Measurements from ENCODE around the gene GPR42. TPM values are rescaled to one million over a fixed set of nuclear protein-coding genes. Genes with fewer than 3 reads are reported as not detected.

The GPR42 gene
- total and polyA plus RNA-seq, 2 of the 4 experiments (the other 2 are of a cell fraction): not detected

GRCh38 chr19:35403116-35403760 is 32.4 kb downstream of the GPR42 start:
- H3K79me1 ChIP-seq (ENCODE audit: low read depth in 1 of 2, low read length in 2 of 2): no peaks in the 10 kb centered on the region
- H3K18ac ChIP-seq (ENCODE audit: low read depth, low read length): no peak overlapping the region
- ChIA-PET POLR2A (ENCODE audit: unreplicated experiment) (no interaction called here), CTCF (interaction anchor here (1.2 kb wide), 1 partner anchor 92 kb away, joined by 3 read pairs; no protein-coding TSS in a partner anchor)
- DNase-seq: no peak
- H4K20me1 ChIP-seq (ENCODE audit: insufficient read depth, low read length): no peaks in the 10 kb centered on the region
- no peak overlapping the region for H2AFZ ChIP-seq (replicated peaks; ENCODE audit: low read length, poor library complexity)
- BruUV-seq (replicated peaks): no TSS peak
- H2BK5ac ChIP-seq (ENCODE audit: low read depth, low read length, poor library complexity, severe bottlenecking): no peak overlapping the region
- no peak overlapping the region for H3K4me2 ChIP-seq (ENCODE audit: low read depth, low read length)
- no peak overlapping the region for H3K9ac ChIP-seq (ENCODE audit: low read depth, low read length)
- H4K5ac ChIP-seq (ENCODE audit: low read depth, low read length): no peak overlapping the region
- H3K56ac ChIP-seq (ENCODE audit: extremely low read depth, insufficient read depth, low read length): no peak overlapping the region
- no peak overlapping the region for H3K14ac ChIP-seq (replicated peaks; ENCODE audit: low read depth, low read length)
- no peaks in the 10 kb centered on the region for H3K9me1 ChIP-seq (ENCODE audit: insufficient read depth, low read length)
- no peak overlapping the region for H2AK5ac ChIP-seq (ENCODE audit: low read depth, low read length)
- H2BK20ac ChIP-seq (ENCODE audit: low read depth, low read length): no peak overlapping the region
- TF ChIP-seq SMC3 (IDR thresholded peaks at IDR 0.05; ENCODE audit: low read depth, low read length) (no peak), NFE2L2 (IDR thresholded peaks at IDR 0.05; ENCODE audit: low read depth, low read length) (no peak), RCOR1 (IDR thresholded peaks at IDR 0.05; ENCODE audit: insufficient replicate concordance, low read length) (no peak), CHD1 (IDR thresholded peaks at IDR 0.05; ENCODE audit: low read depth, low read length) (no peak), FOS (IDR thresholded peaks at IDR 0.05; ENCODE audit: low read depth, low read length) (no peak), MXI1 (IDR thresholded peaks at IDR 0.05; ENCODE audit: borderline replicate concordance, low read depth, low read length) (no peak), POLR2A (IDR thresholded peaks at IDR 0.05; ENCODE audit: low read depth, low read length) (no peak), RFX5 (IDR thresholded peaks at IDR 0.05; ENCODE audit: low read depth, low read length) (no peak), MAZ (IDR thresholded peaks at IDR 0.05; ENCODE audit: borderline replicate concordance, low read depth, low read length) (no peak), USF2 (IDR thresholded peaks at IDR 0.05; ENCODE audit: low read depth, low read length) (no peak), MAFK (IDR thresholded peaks at IDR 0.05; ENCODE audit: low read depth, low read length) (no peak), RAD21 (IDR thresholded peaks at IDR 0.05; ENCODE audit: low read length) (no peak), CEBPB (IDR thresholded peaks at IDR 0.05; ENCODE audit: low read depth, low read length) (no peak), BHLHE40 (IDR thresholded peaks at IDR 0.05; ENCODE audit: low read depth, low read length) (no peak)
- TF ChIP-seq, protein P1, sequence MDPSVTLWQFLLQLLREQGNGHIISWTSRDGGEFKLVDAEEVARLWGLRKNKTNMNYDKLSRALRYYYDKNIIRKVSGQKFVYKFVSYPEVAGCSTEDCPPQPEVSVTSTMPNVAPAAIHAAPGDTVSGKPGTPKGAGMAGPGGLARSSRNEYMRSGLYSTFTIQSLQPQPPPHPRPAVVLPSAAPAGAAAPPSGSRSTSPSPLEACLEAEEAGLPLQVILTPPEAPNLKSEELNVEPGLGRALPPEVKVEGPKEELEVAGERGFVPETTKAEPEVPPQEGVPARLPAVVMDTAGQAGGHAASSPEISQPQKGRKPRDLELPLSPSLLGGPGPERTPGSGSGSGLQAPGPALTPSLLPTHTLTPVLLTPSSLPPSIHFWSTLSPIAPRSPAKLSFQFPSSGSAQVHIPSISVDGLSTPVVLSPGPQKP (IDR thresholded peaks at IDR 0.05; ENCODE audit: borderline replicate concordance, low read depth, low read length): no peak
- TF ChIP-seq, protein P2, sequence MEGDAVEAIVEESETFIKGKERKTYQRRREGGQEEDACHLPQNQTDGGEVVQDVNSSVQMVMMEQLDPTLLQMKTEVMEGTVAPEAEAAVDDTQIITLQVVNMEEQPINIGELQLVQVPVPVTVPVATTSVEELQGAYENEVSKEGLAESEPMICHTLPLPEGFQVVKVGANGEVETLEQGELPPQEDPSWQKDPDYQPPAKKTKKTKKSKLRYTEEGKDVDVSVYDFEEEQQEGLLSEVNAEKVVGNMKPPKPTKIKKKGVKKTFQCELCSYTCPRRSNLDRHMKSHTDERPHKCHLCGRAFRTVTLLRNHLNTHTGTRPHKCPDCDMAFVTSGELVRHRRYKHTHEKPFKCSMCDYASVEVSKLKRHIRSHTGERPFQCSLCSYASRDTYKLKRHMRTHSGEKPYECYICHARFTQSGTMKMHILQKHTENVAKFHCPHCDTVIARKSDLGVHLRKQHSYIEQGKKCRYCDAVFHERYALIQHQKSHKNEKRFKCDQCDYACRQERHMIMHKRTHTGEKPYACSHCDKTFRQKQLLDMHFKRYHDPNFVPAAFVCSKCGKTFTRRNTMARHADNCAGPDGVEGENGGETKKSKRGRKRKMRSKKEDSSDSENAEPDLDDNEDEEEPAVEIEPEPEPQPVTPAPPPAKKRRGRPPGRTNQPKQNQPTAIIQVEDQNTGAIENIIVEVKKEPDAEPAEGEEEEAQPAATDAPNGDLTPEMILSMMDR (conservative IDR thresholded peaks at IDR 0.05; ENCODE audit: low read depth, low read length): no peak
- in situ Hi-C loops (cut with MboI; ENCODE audit: low sequenced_read_pairs): no loop called here
- H4K8ac ChIP-seq (ENCODE audit: low read depth in 2 of 2, low read length in 2 of 2): no peak overlapping the region
- no peaks in the 10 kb centered on the region for H3K4me1 ChIP-seq (ENCODE audit: control insufficient read depth, insufficient read depth, low read length)
- H3K27me3 ChIP-seq (ENCODE audit: control insufficient read depth, insufficient read depth, low read length): peaks cover under 1% of the 10 kb centered on the region; the same call in 1 of the 2 replicates
- dilution Hi-C loops (cut with HindIII; ENCODE audit: low sequenced_read_pairs, unreplicated experiment): no loop called here
- intact Hi-C loops (cut with micrococcal nuclease): no loop called here
- H2AK9ac ChIP-seq (replicated peaks; ENCODE audit: low read depth, low read length, poor library complexity): no peak overlapping the region
- no peaks in the 10 kb centered on the region for H3K9me3 ChIP-seq (ENCODE audit: control insufficient read depth, insufficient read depth, low read length)
- 69% methylated on average over 3 of the region's 8 CpGs; no CpG with 5 or more reads in 1 of the 2 experiments for WGBS, 2 experiments (ENCODE audit: extremely low coverage in 2 of 2, insufficient read length in 1 of 2)
- no peak overlapping the region for H2BK120ac ChIP-seq (ENCODE audit: low read depth, low read length)
- no peak for ATAC-seq (ENCODE audit: low read depth)
- no peak overlapping the region for H3K23ac ChIP-seq (ENCODE audit: low read depth, low read length)
- H3K36me3 ChIP-seq (ENCODE audit: control insufficient read depth, insufficient read depth, low read length): no peaks in the 10 kb centered on the region
- H2BK15ac ChIP-seq (ENCODE audit: low read depth, low read length): no peak overlapping the region
- no peak overlapping the region for H3K4me3 ChIP-seq (ENCODE audit: insufficient read depth, low read depth, low read length)
- H3K4ac ChIP-seq (ENCODE audit: low read depth, low read length): no peak overlapping the region
- no peak overlapping the region for H3K27ac ChIP-seq (ENCODE audit: insufficient read depth, low read length)
- no peak overlapping the region for H4K91ac ChIP-seq (ENCODE audit: insufficient read depth, low read depth, low read length)
